ENCODE results near the gene IP6K3.

Gene IP6K3

GRCh38 chr6:33742092-33742491 lies 4.6 kb downstream of the IP6K3 start:
- in situ Hi-C loops (cut with MboI; ENCODE audit: low sequenced_read_pairs): no loop called here

GRCh38 chr6:33740794-33741193 lies 5.9 kb downstream of the IP6K3 start:
- in situ Hi-C loops (cut with MboI; ENCODE audit: low sequenced_read_pairs): no loop called here

- in situ Hi-C loops (cut with MboI; ENCODE audit: low sequenced_read_pairs): no loop called here
Observed at GRCh38 chr6:33740204-33740608, 6.5 kb downstream of the IP6K3 start.

GRCh38 chr6:33739571-33739970 lies 7.1 kb downstream of the IP6K3 start:
- in situ Hi-C loops (cut with MboI; ENCODE audit: low sequenced_read_pairs): no loop called here

- in situ Hi-C loops (cut with MboI; ENCODE audit: low sequenced_read_pairs): no loop called here
Observed at GRCh38 chr6:33738879-33739278, 7.8 kb downstream of the IP6K3 start.

- in situ Hi-C loops (cut with MboI; ENCODE audit: low sequenced_read_pairs): no loop called here
Observed at GRCh38 chr6:33738153-33738552, 8.6 kb downstream of the IP6K3 start.

GRCh38 chr6:33737267-33738026 lies 9.3 kb downstream of the IP6K3 start:
- in situ Hi-C loops (cut with MboI; ENCODE audit: low sequenced_read_pairs): no loop called here

GRCh38 chr6:33735216-33735615 lies 11.5 kb downstream of the IP6K3 start:
- in situ Hi-C loops (cut with MboI; ENCODE audit: low sequenced_read_pairs): no loop called here

- in situ Hi-C loops (cut with MboI; ENCODE audit: low sequenced_read_pairs): no loop called here
Observed at GRCh38 chr6:33733709-33734007, 13.0 kb downstream of the IP6K3 start.

GRCh38 chr6:33732817-33733708 lies 13.6 kb downstream of the IP6K3 start:
- in situ Hi-C loops (cut with MboI; ENCODE audit: low sequenced_read_pairs): no loop called here

- in situ Hi-C loops (cut with MboI; ENCODE audit: low sequenced_read_pairs): no loop called here
Observed at GRCh38 chr6:33732385-33732784, 14.3 kb downstream of the IP6K3 start.

- in situ Hi-C loops (cut with MboI; ENCODE audit: low sequenced_read_pairs): no loop called here
Observed at GRCh38 chr6:33731751-33732282, 14.9 kb downstream of the IP6K3 start.

- in situ Hi-C loops (cut with MboI; ENCODE audit: low sequenced_read_pairs): no loop called here
Observed at GRCh38 chr6:33731035-33731434, 15.7 kb downstream of the IP6K3 start.

GRCh38 chr6:33730611-33731010 lies 16.1 kb downstream of the IP6K3 start:
- in situ Hi-C loops (cut with MboI; ENCODE audit: low sequenced_read_pairs): no loop called here

- in situ Hi-C loops (cut with MboI; ENCODE audit: low sequenced_read_pairs): no loop called here
Observed at GRCh38 chr6:33729059-33729458, 17.6 kb downstream of the IP6K3 start.

GRCh38 chr6:33728438-33728837 lies 18.3 kb downstream of the IP6K3 start:
- in situ Hi-C loops (cut with MboI; ENCODE audit: low sequenced_read_pairs): no loop called here

- in situ Hi-C loops (cut with MboI; ENCODE audit: low sequenced_read_pairs): no loop called here
Observed at GRCh38 chr6:33727932-33728331, 18.8 kb downstream of the IP6K3 start.

- in situ Hi-C loops (cut with MboI; ENCODE audit: low sequenced_read_pairs): no loop called here
Observed at GRCh38 chr6:33727126-33727525, 19.6 kb downstream of the IP6K3 start.

- in situ Hi-C loops (cut with MboI; ENCODE audit: low sequenced_read_pairs): no loop called here
Observed at GRCh38 chr6:33726696-33727095, 20.0 kb downstream of the IP6K3 start.

- in situ Hi-C loops (cut with MboI; ENCODE audit: low sequenced_read_pairs): no loop called here
Observed at GRCh38 chr6:33725891-33726673, 20.6 kb downstream of the IP6K3 start.

GRCh38 chr6:33725222-33725621 lies 21.5 kb downstream of the IP6K3 start:
- in situ Hi-C loops (cut with MboI; ENCODE audit: low sequenced_read_pairs): no loop called here

Measured in hTERT RPE-1 (cell line).